Tibial nerve (tissue), 4 donors: Measurements from ENCODE around the gene SLC5A5. TPM values are rescaled to one million over a fixed set of nuclear protein-coding genes. Genes with fewer than 3 reads are reported as not detected.

ENCODE experiments used
- DNase-seq, 2 donors: peaks; one replicate each; pipeline ENCODE4 v3.0.0-alpha.2; 2019; ENCODE audit warnings: low spot score in 2 of 2
- H3K27ac ChIP-seq, 4 donors: fragments of 200-600 bp; sonication (generic) in 3 of 4; one replicate each; pipeline ENCODE4 v1.5.1; 2017 to 2019; ENCODE audit warnings: mild to moderate bottlenecking in 1 of 4
- H3K27me3 ChIP-seq, 2 donors: fragments of 200-600 bp; sonication (generic) in 1 of 2; one replicate each; pipeline versions ENCODE4 v1.5.1 to v1.6.0; 2017 to 2019
- H3K36me3 ChIP-seq, 3 donors: fragments of 200-600 bp; sonication (generic); one replicate each; pipeline ENCODE4 v1.5.1; 2018 to 2019
- H3K4me1 ChIP-seq, 4 donors: fragments of 200-600 bp; sonication (generic) in 3 of 4; one replicate each; pipeline ENCODE4 v1.5.1; 2017 to 2019
- H3K4me3 ChIP-seq, 4 donors: fragments of 200-600 bp; sonication (generic) in 3 of 4; one replicate each; pipeline ENCODE4 v1.5.1; 2017 to 2019; ENCODE audit warnings: mild to moderate bottlenecking in 1 of 4, moderate library complexity in 1 of 4
- H3K9me3 ChIP-seq, 4 donors: fragments of 200-600 bp; sonication (generic) in 3 of 4; one replicate each; pipeline ENCODE4 v1.5.1; 2017 to 2019
- EP300 ChIP-seq, 2 donors: sonication (generic); formaldehyde crosslinking; IDR thresholded peaks; one replicate each; pipeline ENCODE4 v1.6.1; 2017; ENCODE audit warnings: antibody characterized with exemption in 2 of 2, mild to moderate bottlenecking in 1 of 2
- POLR2A ChIP-seq, 2 donors: fragments of 450-650 bp; IDR thresholded peaks; one replicate each; pipeline ENCODE4 v1.6.1; 2017; ENCODE audit warnings: antibody characterized with exemption in 2 of 2, mild to moderate bottlenecking in 2 of 2, moderate library complexity in 2 of 2
- WGBS, 2 donors: methylation state at CpG; one replicate each; pipeline ENCODE4 v1.1.5; 2018; 5-methylcytosine and 5-hydroxymethylcytosine counted together
- total RNA-seq, 4 donors: library from RNA; depleted of rRNA; stranded (reverse); fragments of >200 nt; gene quantifications; one replicate each; pipeline ENCODE4 v1.1.0, GENCODE V29; 2016
- TF ChIP-seq, protein P1 (sequence below), 5 experiments: fragments of 200-600 bp in 3 of 5; fragments of 450-650 bp in 2 of 5; sonication (generic) in 3 of 5; IDR thresholded peaks; one replicate each; pipeline ENCODE4 v1.5.1; 2016 to 2019; ENCODE audit warnings: antibody characterized with exemption in 5 of 5, mild to moderate bottlenecking in 3 of 5, moderate library complexity in 2 of 5

SLC5A5 gene
- total RNA-seq, 4 donors from 2014 or later: not detected

GRCh38 chr19:17830567-17831418 is 41.0 kb upstream of the SLC5A5 start:
- Histone ChIP-seq H3K4me1 (peaks cover 0 to 16% (median 0%) of the 10 kb centered on the region in 4 donors), H3K27me3 (peaks cover 0 to 57% of the 10 kb centered on the region in 2 donors), H3K4me3 (peak overlapping the region in 1 of 4 donors; percentile 22), H3K9me3 (no peaks in the 10 kb centered on the region), H3K27ac (no peak overlapping the region), H3K36me3 (peaks cover 0 to 4% (median 0%) of the 10 kb centered on the region in 3 donors)
- WGBS, 2 donors: 27 to 33% methylated on average over 36 to 45 of the region's 50 CpGs
- no peak for TF ChIP-seq EP300 (IDR thresholded peaks at IDR 0.05)
- TF ChIP-seq POLR2A (IDR thresholded peaks at IDR 0.05): no peak
- TF ChIP-seq, protein P1, sequence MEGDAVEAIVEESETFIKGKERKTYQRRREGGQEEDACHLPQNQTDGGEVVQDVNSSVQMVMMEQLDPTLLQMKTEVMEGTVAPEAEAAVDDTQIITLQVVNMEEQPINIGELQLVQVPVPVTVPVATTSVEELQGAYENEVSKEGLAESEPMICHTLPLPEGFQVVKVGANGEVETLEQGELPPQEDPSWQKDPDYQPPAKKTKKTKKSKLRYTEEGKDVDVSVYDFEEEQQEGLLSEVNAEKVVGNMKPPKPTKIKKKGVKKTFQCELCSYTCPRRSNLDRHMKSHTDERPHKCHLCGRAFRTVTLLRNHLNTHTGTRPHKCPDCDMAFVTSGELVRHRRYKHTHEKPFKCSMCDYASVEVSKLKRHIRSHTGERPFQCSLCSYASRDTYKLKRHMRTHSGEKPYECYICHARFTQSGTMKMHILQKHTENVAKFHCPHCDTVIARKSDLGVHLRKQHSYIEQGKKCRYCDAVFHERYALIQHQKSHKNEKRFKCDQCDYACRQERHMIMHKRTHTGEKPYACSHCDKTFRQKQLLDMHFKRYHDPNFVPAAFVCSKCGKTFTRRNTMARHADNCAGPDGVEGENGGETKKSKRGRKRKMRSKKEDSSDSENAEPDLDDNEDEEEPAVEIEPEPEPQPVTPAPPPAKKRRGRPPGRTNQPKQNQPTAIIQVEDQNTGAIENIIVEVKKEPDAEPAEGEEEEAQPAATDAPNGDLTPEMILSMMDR (IDR thresholded peaks at IDR 0.05): no peak
- DNase-seq: peak; percentile 47 to 48

DNA sequence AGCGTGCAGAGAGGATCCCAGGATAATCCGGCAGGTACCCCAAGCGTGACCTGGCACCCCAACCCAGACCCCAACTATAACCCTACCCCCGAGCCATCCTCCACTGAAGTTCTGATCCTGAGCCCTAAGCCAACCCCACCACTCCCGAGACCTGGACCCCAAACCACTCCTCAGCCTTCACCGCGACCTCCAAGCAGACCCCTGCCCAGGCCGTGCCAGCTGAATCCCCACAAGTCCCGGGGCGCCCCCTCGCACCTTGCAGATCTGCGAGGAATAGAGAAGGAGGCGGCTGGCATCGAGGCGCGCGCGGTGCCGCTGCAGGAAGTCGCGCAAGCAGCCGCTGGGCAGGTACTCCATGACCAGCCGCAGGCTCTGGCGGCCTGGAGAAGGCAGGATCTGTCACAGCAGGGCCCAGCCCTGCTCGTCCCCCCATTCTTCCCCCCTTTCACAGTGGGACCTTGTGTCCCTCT is 40.3 kb upstream of the SLC5A5 start:
- WGBS, 2 donors: 39 to 50% methylated on average over 25 of the region's 25 CpGs
- H3K27ac ChIP-seq: no peak overlapping the region
- no peaks in the 10 kb centered on the region for H3K9me3 ChIP-seq
- H3K4me1 ChIP-seq: peaks cover 0 to 16% (median 0%) of the 10 kb centered on the region in 4 donors
- DNase-seq: no peak
- no peak for TF ChIP-seq POLR2A (IDR thresholded peaks at IDR 0.05)
- TF ChIP-seq EP300 (IDR thresholded peaks at IDR 0.05): no peak
- TF ChIP-seq, protein P1 (IDR thresholded peaks at IDR 0.05): no peak
- H3K4me3 ChIP-seq: peak overlapping the region in 1 of 4 donors; percentile 22
- peaks cover 0 to 57% of the 10 kb centered on the region in 2 donors for H3K27me3 ChIP-seq
- H3K36me3 ChIP-seq: peaks cover 0 to 4% (median 0%) of the 10 kb centered on the region in 3 donors

DNA sequence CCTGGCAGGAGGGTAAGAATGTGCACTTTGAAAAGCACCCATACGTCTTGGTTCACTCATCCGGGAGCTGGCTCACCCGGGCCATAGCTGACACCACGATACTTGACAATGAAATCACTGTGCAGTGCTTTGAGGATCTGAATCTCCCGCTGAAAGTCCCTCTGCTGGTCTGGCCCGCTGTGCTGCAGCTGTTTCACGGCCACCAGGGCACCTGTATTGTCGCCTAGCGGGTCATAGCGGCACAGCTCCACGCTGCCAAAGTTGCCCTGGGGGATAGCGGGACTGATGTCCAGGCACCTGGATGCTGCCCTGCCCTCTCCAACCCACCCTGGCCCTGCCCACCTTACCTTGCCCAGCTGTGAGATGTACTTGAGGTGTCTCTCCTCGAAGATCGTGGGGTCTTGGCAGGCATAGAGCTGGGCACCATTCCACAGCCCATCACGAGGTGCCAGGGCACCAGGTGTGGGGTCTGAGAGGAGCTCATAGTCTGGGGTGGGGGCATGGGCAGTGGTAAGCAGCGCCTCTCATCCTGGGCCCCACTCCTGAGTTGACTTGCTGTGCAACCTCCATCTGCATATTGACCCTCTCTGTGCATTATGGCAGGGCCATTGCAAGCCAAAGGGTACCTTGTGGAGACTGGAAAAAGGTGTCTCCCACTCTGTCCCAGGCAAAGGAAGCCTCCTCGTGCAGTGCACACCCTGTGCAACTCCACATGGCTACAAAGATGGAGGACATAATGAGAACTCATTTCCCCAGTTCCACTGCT is 39.1 kb upstream of the SLC5A5 start:
- 80 to 85% methylated on average over 14 to 16 of the region's 17 CpGs for WGBS, 2 donors
- peaks cover 0 to 16% (median 0%) of the 10 kb centered on the region in 4 donors for H3K4me1 ChIP-seq
- peaks cover 0 to 4% (median 0%) of the 10 kb centered on the region in 3 donors for H3K36me3 ChIP-seq
- no peaks in the 10 kb centered on the region for H3K9me3 ChIP-seq
- no peak for DNase-seq
- peaks cover 0 to 51% of the 10 kb centered on the region in 2 donors for H3K27me3 ChIP-seq
- H3K27ac ChIP-seq: no peak overlapping the region
- no peak overlapping the region for H3K4me3 ChIP-seq
- TF ChIP-seq EP300 (IDR thresholded peaks at IDR 0.05) (no peak), POLR2A (IDR thresholded peaks at IDR 0.05) (no peak)
- TF ChIP-seq, protein P1 (IDR thresholded peaks at IDR 0.05): no peak

- H3K27ac ChIP-seq: no peak overlapping the region
- no peak overlapping the region for H3K4me3 ChIP-seq
- H3K27me3 ChIP-seq: peaks cover 0 to 34% of the 10 kb centered on the region in 2 donors
- no peaks in the 10 kb centered on the region for H3K9me3 ChIP-seq
- H3K36me3 ChIP-seq: peaks cover 0 to 6% (median 4%) of the 10 kb centered on the region in 3 donors
- DNase-seq: no peak
- 64 to 83% methylated on average over 20 to 27 of the region's 27 CpGs for WGBS, 2 donors
- no peak for TF ChIP-seq EP300 (IDR thresholded peaks at IDR 0.05)
- TF ChIP-seq, protein P1 (IDR thresholded peaks at IDR 0.05): no peak
- TF ChIP-seq POLR2A (IDR thresholded peaks at IDR 0.05): no peak
- H3K4me1 ChIP-seq: peaks cover 0 to 16% (median 0%) of the 10 kb centered on the region in 4 donors
Measured at GRCh38 chr19:17834350-17835181, 37.2 kb upstream of the SLC5A5 start.
